GM19468 (cell line): ENCODE measurements around the gene HELZ2.
"Not testable (repeated sequence)": the region's sequence is repeated elsewhere in the genome, so short reads cannot be mapped to it uniquely, and the experiment has no call there.

Source experiments
- ATAC-seq: cut with Tn5 transposase; IDR thresholded peaks from one replicate; pipeline ENCODE4 v1.9.1; 2021; ENCODE audit warnings: mild to moderate bottlenecking, moderate library complexity, moderate number of reproducible peaks; ENCODE audit not compliant: unreplicated experiment; ENCODE audit errors: extremely low read depth

HELZ2 gene

DNA sequence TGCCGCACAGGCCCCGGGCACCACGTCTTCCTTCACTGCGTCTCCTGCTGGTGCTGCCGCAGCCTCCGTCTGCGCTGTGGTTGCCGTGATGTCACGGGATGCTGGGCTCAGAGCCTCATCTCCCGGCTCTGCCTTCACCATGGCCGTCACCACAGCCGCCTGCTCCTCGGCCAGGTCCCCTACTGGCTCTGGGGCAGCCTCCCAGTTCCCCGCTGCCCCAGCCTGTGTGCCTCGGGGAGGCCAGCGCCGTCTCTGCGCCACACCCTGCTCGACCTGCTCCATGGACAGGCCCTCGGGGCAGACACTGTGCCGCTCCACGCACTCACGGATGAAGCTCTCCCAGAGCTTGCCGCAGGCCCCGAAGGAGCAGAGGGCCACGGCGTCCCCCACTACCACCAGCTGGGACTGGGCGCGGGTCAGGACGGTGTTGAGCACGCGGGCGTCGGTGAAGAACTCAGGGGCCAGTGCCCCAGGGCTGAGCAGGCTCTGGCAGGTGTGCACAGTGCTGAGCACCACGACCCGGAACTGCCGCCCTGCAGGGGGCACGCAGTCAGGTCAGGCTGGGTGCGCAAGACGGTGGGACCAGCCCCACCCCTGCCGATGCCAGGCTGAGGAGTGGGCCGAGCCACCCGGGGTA is 8.2 kb downstream of the HELZ2 start:
- no peak for ATAC-seq

DNA sequence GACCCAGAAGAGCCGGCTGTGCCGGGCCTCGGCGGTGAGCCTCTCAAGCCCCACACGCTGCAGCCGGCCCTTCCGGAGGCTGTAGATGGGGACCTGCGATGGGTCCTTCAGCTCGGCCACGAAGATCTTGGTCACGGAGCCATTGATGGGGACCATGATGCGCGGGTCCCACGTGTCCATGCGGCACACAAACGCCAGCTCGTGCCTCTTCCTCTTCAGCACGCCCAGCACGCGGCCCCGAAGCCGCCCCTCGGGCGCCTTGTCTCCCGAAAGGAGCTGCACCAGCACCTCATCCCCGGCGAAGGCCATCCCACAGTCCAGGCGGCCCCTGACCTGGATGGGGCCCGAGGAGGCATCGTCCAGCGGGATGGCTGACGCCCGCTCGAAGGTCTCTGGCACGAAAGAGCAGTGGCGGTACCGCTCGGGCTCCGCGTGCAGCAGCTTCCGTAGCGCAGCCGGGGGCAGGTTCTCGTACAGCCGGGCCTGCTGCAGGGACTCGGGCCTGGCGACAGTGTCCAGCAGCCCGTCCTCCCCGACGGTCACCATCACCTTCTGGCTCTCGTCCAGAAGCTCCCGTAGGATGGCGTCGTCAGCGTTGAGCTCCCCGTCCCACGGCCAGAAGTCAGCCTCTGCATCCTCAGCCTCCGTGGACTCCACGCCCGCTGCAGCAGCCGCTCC is 8.9 kb downstream of the HELZ2 start:
- ATAC-seq: no peak

DNA sequence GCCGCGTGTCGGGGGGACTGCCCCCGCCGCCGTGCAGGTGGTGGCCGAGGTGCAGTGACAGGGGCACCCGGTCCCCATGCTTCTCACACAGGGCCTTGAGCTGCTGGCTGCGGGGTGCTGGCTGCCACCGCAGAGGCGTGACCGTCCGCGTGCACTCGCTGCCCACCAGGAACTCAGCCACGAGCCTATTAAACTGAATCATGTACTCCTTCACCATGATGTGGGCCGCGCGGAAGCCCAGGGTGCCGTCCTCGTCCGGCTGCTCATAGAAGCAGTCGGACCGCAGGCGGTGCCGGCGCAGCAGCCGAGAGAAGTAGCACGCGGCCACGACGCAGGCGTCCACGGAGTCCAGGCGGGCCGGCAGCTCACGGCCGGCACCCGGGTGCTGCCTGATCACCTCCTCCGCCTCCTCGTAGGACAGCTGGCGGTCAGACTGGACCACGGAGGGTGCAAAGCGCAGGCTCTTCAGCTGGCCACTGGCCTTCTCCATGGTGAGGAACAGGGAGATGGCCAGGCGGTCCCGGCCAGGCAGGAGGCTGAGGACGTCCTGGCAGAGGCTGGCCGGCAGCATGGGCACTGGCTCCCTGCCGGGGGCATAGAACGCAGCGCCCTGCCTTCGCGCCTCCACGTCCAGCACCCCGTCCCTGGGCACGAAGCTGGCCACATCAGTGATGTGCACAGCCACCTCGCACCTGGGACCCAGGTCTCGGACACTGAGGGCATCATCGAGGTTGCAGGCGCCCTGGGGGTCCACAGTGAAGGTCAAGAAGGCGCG is 9.8 kb downstream of the HELZ2 start:
- no peak for ATAC-seq

DNA sequence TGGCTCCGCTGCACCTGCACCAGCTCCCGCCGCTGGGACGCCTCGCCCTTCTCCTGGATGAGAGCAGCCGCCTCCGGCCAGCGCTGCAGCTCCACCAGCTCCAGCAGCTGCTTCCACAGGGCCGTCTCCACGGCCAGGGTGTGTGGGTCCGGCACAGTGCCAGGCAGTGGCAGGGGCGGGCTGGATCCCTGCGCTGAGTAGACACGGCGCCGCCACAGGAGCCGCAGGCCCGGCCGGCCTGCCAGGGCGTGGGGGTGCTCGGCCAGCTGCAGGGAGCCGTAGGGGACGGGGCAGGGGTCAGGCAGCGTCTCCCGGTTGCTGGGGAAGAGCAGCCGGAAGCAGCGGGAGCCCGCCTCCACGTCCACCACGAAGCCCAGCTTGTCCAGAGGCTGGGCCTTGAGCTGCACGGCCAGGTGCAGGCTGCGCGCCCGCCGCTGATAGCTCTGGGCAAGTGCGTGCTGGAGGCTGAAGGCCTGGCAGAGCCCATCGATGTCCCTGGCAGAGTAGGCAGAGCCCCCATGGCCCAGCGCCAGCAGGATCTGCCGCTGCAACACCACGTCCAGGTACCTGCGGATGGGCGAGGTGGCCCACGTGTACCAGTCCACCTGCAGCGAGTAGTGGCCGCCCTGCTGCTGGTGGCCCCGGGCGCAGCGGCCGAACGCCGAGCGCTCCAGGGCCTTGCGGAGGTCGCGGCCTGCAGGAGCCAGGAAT is 10.7 kb downstream of the HELZ2 start:
- ATAC-seq: no peak

DNA sequence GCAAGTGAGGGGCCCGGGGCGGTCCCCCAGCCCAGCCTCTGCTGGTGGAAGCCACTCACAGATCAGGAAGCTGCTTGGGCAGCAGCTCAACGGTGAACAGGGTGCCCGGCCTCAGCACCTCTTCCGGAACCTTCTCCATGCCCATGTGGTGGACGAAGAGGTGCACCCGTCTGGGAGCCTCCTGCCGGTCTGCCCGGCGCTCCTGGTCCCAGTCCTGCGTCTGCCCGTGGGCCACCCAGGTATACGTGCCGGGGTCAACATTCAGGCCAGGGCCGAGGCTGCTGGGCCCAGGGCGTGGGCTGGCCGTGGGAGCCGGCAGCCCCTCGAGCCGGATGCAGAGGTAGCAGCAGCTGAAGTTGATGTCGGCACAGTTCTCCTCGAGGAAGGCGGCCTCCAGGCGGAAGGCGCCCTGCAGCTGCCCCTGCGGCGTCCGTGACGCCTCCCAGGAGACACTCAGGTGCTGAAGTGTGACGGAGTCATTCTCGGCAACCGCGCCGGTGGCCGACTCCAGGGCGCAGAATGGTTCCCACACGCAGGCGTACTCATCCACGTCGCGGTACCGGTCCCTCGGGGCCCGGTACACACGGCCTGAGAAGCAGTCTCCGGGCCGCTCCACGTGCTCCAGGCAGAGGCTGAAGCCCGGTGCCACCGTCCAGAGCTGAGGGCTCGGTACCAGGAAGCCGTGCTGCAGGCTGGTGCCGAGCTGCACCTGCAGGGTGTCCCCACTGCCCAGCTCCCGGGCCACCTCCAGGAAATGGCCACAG is 11.4 kb downstream of the HELZ2 start:
- no peak for ATAC-seq

DNA sequence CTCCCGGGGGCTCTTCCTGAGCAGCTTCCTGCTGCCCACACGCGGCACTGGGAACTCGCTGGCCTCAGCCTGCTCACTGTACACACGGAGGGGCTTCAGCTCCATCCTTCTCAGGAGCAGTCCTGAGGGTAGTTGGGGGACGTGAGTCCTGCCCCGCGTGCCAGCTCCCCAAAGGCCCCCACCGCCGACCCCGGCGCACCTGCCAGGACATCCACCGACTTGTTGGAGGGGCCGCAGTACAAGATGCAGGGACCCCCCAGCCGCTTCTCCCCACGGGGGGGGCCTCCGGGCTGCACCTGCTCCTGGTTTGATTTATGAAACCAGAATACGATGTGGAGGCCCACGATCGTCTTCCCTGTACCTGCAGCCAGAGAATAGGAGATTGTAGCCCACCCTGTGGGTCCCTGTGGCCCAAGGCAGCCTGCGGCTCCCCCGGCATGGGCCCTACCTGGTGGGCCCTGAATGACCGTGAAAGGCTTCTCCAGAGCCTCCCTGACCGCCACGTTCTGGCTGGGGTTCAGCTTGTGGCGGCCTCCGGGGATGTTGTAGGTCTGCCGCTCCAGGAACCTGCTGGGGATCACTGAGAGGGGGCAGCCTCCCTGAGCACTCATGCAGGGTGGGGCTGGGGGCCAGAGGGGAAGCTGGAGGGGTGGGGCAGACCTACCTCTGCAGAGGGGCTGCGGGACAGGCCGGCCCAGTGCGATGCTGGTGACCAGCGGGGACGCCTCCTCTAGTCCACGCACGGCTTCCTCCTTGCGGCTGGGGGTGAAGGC is 12.2 kb downstream of the HELZ2 start:
- ATAC-seq: no peak

DNA sequence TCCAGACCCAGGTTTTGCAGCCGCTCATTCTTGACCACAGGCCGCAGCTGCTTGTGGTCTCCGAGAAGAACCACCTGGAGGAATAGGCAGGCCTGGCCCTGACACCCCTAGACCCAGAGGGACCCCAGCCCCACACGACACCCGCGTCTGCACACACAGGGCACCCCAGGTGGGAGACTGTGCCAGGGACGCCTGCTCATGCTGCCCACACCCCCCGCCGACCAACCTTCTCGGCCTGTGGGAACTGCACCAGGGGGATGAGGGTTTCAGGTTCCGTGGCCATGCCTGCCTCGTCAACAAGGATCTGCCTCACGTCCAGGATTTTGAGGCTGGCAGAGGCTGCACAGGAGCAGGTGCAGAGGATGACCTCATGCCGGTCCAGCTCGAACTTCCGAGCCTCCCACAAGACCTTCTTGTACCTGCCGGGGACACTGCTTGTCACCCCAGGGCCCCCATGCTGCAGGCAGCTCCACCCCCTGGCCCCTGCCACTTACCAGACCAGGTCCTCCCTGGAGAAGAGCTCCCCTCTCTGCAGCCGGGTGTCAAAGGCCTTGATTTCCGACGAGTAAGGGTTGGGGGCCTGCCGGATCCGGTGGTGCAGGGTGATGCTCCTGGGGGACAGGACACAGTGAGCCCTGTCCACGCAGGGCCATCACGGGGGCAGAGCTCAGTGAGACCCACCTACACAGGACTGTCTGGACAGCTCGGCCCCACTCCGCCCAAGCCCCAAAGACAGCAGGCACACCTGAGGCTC is 13.0 kb downstream of the HELZ2 start:
- no peak for ATAC-seq

DNA sequence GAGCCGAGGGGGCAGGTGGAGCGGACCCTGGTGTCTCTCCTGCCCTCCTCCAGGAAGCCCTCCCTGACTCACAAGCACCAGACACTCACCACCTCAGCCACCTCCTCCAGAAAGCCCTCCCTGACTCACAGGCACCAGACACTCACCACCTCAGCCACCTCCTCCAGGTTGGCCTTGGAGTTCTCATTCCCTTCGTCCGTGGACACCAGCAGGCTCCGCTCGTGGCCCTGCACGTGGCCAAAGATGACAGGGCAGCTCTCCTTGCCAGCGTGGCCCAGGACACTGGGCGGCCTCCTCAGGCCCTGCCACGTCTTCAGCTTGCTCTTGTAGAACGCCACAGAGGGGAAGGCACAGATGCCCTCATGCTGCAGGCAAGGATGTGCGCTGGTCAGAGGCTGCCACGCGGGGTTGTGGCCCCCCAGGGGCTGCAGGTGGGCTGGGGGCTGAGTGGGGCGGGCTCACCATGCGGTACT is 13.7 kb downstream of the HELZ2 start:
- no peak for ATAC-seq

DNA sequence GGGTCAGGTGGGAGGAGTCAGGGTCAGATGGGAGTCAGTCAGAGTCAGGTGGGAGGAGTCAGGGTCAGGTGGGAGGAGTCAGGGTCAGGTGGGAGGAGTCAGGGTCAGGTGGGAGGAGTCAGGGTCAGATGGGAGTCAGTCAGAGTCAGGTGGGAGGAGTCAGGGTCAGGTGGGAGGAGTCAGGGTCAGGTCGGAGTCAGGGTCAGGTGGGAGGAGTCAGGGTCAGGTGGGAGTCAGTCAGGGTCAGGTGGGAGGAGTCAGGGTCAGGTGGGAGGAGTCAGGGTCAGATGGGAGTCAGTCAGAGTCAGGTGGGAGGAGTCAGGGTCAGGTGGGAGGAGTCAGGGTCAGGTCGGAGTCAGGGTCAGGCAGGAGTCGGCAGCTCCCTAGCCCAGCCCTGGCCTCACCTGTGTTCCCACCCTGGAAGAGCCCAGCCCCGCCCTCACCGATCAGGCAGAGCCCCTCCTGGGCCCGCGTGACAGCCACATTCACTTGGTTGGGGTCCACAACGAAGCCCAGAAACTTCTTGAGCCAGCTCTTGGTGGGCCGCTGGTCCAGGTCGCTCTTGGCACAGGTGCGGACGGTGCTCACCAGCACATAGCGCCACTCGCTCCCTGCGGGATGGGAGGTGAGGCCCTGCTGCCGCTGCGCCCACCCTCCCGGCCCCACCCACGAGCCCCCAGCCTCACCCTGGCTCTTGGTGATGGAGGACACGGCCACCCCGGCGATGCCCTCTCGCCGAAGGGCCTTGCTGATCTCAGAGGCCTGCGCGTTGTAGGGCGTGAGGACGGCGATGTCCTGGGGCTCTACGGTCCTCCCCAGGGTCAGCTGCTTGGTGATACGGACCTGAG is 14.3 kb downstream of the HELZ2 start:
- not testable (repeated sequence) for ATAC-seq

DNA sequence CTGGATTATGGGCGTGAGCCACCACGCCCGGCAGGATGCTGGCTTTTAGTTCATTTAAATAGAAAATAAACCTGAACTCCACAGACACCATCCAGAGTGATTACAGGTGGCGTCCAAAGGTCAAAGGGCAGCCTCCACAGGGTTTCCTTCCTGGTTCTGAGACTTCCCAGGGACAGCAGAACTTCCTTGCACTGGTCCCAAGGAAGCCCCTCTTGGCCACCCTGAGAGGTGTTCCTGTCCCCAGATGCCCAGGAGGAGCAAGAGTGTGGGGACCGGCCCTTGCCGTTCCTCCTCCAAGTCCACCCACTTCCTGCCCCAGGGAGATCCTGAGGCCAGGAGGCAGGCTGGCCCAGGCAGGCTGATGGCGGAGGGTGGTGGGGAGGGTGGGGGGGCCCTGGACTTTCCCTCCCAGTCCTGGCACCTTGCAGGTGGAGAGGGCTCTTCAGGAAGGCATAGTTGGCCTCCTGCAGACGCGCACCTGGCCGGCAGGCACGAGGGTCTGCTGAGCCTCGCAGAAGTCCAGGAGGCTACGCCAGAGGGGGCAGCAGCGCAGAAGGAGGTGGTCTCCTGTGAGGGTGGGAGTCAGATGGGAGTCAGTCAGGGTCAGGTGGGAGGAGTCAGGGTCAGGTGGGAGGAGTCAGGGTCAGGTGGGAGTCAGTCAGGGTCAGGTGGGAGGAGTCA is 15.1 kb downstream of the HELZ2 start:
- no peak for ATAC-seq

DNA sequence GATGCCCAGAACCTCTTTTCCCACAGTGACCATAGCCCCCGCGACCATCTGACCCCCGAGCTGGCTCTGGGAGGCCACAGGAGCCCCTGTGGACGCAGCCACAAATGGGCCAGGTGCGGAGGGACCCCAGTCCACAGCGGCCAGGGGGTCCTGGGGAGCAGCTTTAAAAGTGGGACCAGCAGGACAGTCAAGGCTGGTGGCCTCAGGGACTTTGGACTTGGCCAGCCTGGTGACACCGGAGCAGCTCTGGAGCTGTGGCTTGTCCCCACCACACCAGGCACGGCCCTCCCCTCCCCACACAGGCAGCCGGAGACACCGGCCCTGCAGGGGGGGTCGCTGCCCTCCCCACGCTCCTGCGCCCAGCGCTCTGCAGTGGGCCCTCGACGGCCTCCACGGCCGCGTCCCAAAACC is 16.6 kb downstream of the HELZ2 start:
- ATAC-seq: no peak

DNA sequence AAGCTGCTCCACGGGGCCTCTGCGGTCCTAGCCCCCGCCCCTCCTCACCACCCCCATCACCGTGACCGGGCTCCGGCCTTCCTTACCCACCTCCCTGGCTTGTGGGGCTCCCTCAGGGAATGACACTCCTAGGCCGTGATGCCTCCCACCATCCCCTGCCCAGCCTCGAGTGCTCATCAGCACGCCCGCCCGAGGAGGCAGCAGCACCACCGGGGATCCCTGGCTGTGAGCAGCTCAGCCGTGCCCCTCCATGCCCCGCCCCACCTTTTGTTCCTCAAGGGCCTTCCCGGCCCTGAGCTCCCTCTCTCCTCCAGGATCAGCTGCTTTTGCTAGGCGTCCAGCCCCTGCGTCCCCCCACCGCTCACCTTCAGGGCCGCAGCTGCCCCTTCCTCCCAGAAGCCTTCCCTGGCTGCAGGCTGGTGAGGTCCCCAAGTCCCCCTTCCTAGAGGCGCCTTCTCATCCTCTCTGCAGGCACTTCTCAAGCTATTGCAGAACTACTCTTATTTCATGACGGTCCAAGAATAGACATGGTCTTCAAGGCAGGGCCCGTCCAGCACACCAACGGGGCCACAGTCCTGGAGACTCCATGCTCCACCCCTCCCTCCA is 17.1 kb downstream of the HELZ2 start:
- no peak for ATAC-seq

DNA sequence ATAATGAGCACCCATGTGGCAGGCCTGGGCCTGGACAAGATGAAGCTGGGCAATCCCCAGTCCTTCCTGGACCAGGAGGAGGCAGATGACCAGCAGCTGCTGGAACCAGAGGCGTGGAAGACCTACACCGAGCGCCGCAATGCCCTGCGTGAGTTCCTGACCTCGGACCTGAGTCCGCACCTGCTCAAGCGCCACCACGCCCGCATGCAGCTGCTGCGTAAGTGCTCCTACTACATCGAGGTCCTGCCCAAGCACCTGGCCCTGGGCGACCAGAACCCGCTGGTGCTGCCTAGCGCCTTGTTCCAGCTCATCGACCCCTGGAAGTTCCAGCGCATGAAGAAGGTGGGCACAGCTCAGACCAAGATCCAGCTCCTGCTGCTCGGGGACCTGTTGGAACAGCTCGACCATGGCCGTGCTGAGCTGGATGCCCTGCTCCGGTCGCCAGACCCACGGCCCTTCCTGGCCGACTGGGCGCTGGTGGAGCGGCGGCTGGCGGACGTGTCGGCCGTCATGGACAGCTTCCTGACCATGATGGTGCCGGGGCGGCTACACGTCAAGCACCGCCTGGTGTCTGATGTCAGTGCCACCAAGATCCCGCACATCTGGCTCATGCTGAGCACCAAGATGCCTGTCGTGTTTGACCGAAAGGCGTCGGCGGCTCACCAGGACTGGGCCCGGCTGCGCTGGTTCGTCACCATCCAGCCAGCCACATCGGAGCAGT is 18.2 kb downstream of the HELZ2 start:
- ATAC-seq: no peak

DNA sequence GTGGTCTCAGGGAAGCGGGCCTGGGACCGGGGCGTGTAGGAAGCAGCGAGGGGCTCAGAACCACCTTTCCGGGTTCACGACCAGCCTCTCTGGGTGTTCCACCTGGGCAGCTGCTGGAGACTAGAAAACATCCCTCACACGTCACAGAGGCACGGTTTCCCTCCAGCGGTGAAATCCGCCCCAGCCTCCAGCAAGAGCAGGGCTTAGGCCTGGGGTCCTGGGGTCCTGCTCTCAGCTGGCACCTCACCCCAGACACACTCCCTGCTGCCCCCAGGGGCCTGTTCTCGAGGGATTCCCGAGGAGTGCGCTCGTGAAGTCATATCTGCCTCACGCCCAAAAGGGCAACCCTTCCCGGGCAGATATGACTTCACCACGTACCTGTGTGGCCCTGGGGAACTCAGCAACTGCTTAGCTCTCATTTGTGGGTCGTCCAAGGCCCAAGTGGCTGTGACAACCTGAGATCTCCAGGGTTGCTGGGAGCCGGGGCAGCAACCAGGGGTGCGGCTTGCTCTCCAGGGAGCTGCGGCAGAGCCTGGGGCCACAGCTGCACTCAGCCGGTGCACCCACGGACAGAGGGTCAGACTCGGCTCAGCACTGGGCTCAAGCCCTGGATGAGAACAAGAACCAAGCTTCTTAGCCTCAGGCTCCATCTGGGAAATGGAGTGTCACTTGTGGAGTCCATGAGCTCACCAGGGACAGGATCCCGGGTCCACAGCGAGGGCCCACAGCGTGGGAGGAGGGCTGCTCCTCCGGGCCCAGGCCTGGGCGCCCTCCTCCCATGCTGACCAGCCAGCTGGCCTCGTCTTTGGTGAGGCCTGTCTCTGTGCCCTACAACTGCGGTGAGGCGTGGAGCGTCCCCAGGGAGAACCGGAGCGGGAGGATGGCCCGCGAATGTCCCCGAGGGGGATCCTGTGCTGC is 19.4 kb downstream of the HELZ2 start:
- no peak for ATAC-seq

DNA sequence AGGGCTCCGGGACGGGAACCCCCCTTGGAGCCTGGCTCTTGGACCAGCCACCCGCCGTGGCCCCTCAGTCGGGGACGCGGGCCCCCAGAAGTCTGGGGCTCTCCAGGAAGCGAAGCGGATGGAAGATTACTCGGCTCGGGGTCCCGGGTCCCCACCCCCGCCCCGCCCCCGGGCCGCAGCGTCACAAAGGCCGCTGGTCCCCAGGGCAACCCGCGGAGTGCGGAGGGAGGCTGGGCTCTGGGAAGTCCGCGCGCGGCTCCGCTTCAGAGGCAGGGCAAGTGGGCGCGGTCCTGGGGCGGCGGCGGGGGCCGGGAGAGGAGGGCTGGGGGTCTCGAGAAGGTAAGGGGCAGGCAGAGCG is 20.1 kb downstream of the HELZ2 start, which contains the start of gene FNDC11:
TSS of gene FNDC11 (plus strand) at position 227 of the 358 bp plus-strand sequence. CDS start 1,505 bp downstream, outside the sequence.
- ATAC-seq: no peak
